HEK293 (cell line): ENCODE data around the gene LRRFIP1.

ENCODE experiments used
- CTCF ChIA-PET: fragments of 350-600 bp; formaldehyde crosslinking; extraction: SDS; loops from one replicate; lab custom pipeline; 2021; ENCODE audit warnings: antibody characterized with exemption; lab: Yijun Ruan, JAX
- POLR2A ChIA-PET: fragments of 300-600 bp; formaldehyde crosslinking; extraction: SDS; loops from one replicate; lab custom pipeline; 2020; ENCODE audit warnings: antibody characterized with exemption, inconsistent platforms; lab: Yijun Ruan, JAX
- H3K27ac ChIP-seq: fragments of 200-500 bp; sonication (Bioruptor generic); 2 replicates; pipeline ENCODE4 v1.5.1; 2014; ENCODE audit warnings: low read depth, low read length, control low read depth, inconsistent platforms; ENCODE audit errors: extremely low read depth
- H3K36me3 ChIP-seq, 2 experiments: fragments of 200-500 bp in 1 of 2; sonication (Bioruptor generic) in 1 of 2; 1 replicate in 1 of 2; 2 replicates in 1 of 2; pipeline ENCODE4 v1.5.1; 2014 to 2017; ENCODE audit warnings: inconsistent platforms in 2 of 2, low read length in 2 of 2; ENCODE audit not compliant: control insufficient read depth in 2 of 2, insufficient read depth in 1 of 2
- H3K4me1 ChIP-seq: fragments of 200-500 bp; sonication (Bioruptor generic); 2 replicates; pipeline ENCODE4 v1.5.1; 2014; ENCODE audit warnings: mild to moderate bottlenecking, low read length, inconsistent platforms; ENCODE audit not compliant: control insufficient read depth, insufficient read depth
- H3K4me3 ChIP-seq: 2 replicates; pipeline ENCODE4 v1.5.1; 2011; ENCODE audit warnings: low read depth, mild to moderate bottlenecking, control low read depth, low read length, moderate library complexity
- H3K9me3 ChIP-seq: fragments of 200-500 bp; sonication (Bioruptor generic); 2 replicates; pipeline ENCODE4 v1.5.1; 2014; ENCODE audit warnings: low read depth, low read length, inconsistent platforms; ENCODE audit not compliant: control insufficient read depth, insufficient read depth
- INSM2 ChIP-seq: fragments of 450-650 bp; formaldehyde crosslinking; IDR thresholded peaks from 2 replicates; pipeline ENCODE4 v1.5.1; 2016; ENCODE audit warnings: missing biosample characterization, missing genetic modification characterization
- KLF7 ChIP-seq: fragments of 450-650 bp; formaldehyde crosslinking; IDR thresholded peaks from 2 replicates; pipeline ENCODE4 v1.5.1; 2016; ENCODE audit warnings: missing biosample characterization, missing genetic modification characterization, borderline replicate concordance
- OSR2 ChIP-seq: fragments of 450-650 bp; formaldehyde crosslinking; IDR thresholded peaks from 2 replicates; pipeline ENCODE4 v1.5.1; 2016; ENCODE audit warnings: missing biosample characterization, missing genetic modification characterization
- PATZ1 ChIP-seq: fragments of 450-650 bp; formaldehyde crosslinking; IDR thresholded peaks from 2 replicates; pipeline ENCODE4 v1.5.1; 2016; ENCODE audit warnings: missing biosample characterization, missing genetic modification characterization
- ZBTB20 ChIP-seq: fragments of 450-650 bp; formaldehyde crosslinking; IDR thresholded peaks from 2 replicates; pipeline ENCODE4 v1.5.1; 2016; ENCODE audit warnings: missing biosample characterization, missing genetic modification characterization
- ZBTB21 ChIP-seq: fragments of 450-650 bp; formaldehyde crosslinking; IDR thresholded peaks from 2 replicates; pipeline ENCODE4 v1.5.1; 2017; ENCODE audit warnings: missing biosample characterization, missing genetic modification characterization
- ZIC2 ChIP-seq: fragments of 450-650 bp; formaldehyde crosslinking; IDR thresholded peaks from 2 replicates; pipeline ENCODE4 v1.5.1; 2016; ENCODE audit warnings: missing biosample characterization, missing genetic modification characterization
- ZNF133 ChIP-seq: fragments of 450-650 bp; formaldehyde crosslinking; IDR thresholded peaks from 2 replicates; pipeline ENCODE4 v1.5.1; 2016; ENCODE audit warnings: missing biosample characterization, missing genetic modification characterization
- ZNF341 ChIP-seq: fragments of 450-650 bp; formaldehyde crosslinking; IDR thresholded peaks from 2 replicates; pipeline ENCODE4; 2016; ENCODE audit warnings: low read depth, missing biosample characterization, missing genetic modification characterization
- ZNF362 ChIP-seq: fragments of 450-650 bp; formaldehyde crosslinking; IDR thresholded peaks from 2 replicates; pipeline ENCODE4 v1.5.1; 2016; ENCODE audit warnings: missing biosample characterization, missing genetic modification characterization
- ZNF600 ChIP-seq: fragments of 450-650 bp; formaldehyde crosslinking; IDR thresholded peaks from 2 replicates; pipeline ENCODE4 v1.5.1; 2016; ENCODE audit warnings: missing biosample characterization, missing genetic modification characterization
- ZNF645 ChIP-seq: fragments of 450-650 bp; formaldehyde crosslinking; IDR thresholded peaks from 2 replicates; pipeline ENCODE4; 2016; ENCODE audit warnings: missing biosample characterization, missing genetic modification characterization
- ZNF785 ChIP-seq: fragments of 450-650 bp; formaldehyde crosslinking; IDR thresholded peaks from 2 replicates; pipeline ENCODE4 v1.5.1; 2016; ENCODE audit warnings: missing biosample characterization, missing genetic modification characterization
- ZSCAN4 ChIP-seq: fragments of 450-650 bp; formaldehyde crosslinking; IDR thresholded peaks from 2 replicates; pipeline ENCODE4 v1.5.1; 2017; ENCODE audit warnings: missing biosample characterization, missing genetic modification characterization

LRRFIP1 gene

GRCh38 chr2:237714690-237715458 lies 87.5 kb downstream of the LRRFIP1 start:
- peaks cover 3% of the 10 kb centered on the region; the same call in 1 of the 2 replicates for H3K4me1 ChIP-seq
- H3K36me3 ChIP-seq, result peaks cover 0 to 18% of the 10 kb centered on the region in 2 experiments; a peak in 2 of 3 replicates
- H3K27ac ChIP-seq, result peak overlapping the region; percentile 8; the same call in 1 of the 2 replicates
- no peaks in the 10 kb centered on the region for H3K9me3 ChIP-seq
- ChIA-PET POLR2A (no interaction called here), CTCF (no interaction called here)
- TF ChIP-seq KLF7 (tag by site-specific recombination), result no peak
- peak; percentile 95 for TF ChIP-seq ZNF600
- TF ChIP-seq ZSCAN4 (tag by site-specific recombination), result no peak
- no peak for TF ChIP-seq ZNF785 (tag by site-specific recombination)
- TF ChIP-seq ZNF362 (tag by site-specific recombination), result no peak
- TF ChIP-seq ZBTB20, result peak; percentile 87
- TF ChIP-seq PATZ1, result no peak
- TF ChIP-seq ZNF645 (tag by site-specific recombination), result no peak
- no peak for TF ChIP-seq INSM2
- peak overlapping the region; percentile 9 for H3K4me3 ChIP-seq

- Histone ChIP-seq H3K27ac (peak overlapping the region; percentile 8; the same call in 1 of the 2 replicates), H3K36me3 (peaks cover 0 to 18% of the 10 kb centered on the region in 2 experiments; a peak in 1 of 3 replicates), H3K4me3 (peak overlapping the region; percentile 9)
- POLR2A ChIA-PET, result no interaction called here
- TF ChIP-seq ZNF133 (tag by site-specific recombination) (no peak), ZIC2 (tag by site-specific recombination) (peak; percentile 48; the same call in 1 of the 2 replicates), ZNF341 (tag by site-specific recombination) (0 out of 2 replicates have a peak, but pooled peaks have one; percentile 26), ZBTB21 (tag by site-specific recombination) (no peak), OSR2 (tag by site-specific recombination) (0 out of 2 replicates have a peak, but pooled peaks have one; percentile 28)
- TF ChIP-seq, all 188 proteins: peak for 3
- CTCF ChIA-PET, result no interaction called here
- Histone ChIP-seq H3K4me1 (peaks cover 3% of the 10 kb centered on the region; the same call in 1 of the 2 replicates), H3K9me3 (no peaks in the 10 kb centered on the region)
Measured at GRCh38 chr2:237715459-237715947, 88.1 kb downstream of the LRRFIP1 start.
